H1 (cell line): ENCODE results near the gene LRRC28. TPM values are rescaled to one million over a fixed set of nuclear protein-coding genes. Genes with fewer than 3 reads are reported as not detected.
A peak's percentile ranks its signal among the peaks of the same experiment; 100 is the strongest.

Experiments
- CTCF ChIA-PET: fragments of 300-600 bp; sonication (Branson Sonifier 250); formaldehyde crosslinking; loops from one replicate; lab custom pipeline; 2021; ENCODE audit not compliant: partially characterized antibody; lab: Charles Lee
- POLR2A ChIA-PET: fragments of 300-600 bp; sonication (Branson Sonifier 250); formaldehyde crosslinking; loops from one replicate; lab custom pipeline; 2021; ENCODE audit warnings: inconsistent platforms; ENCODE audit not compliant: partially characterized antibody; lab: Charles Lee
- DNase-seq, 2 experiments: peaks; one replicate each; pipeline versions ENCODE4 v3.0.0 to v3.0.0-alpha.2; 2010 to 2022; ENCODE audit warnings: low spot score in 2 of 2, low read depth in 1 of 2, mixed read lengths in 1 of 2
- FAIRE-seq: peaks from 2 replicates; lab custom pipeline; 2011; peaks lifted over from hg19 to GRCh38; lab: Jason Lieb, UNC
- H2AFZ ChIP-seq: 2 replicates; pipeline ENCODE4 v1.8.1; 2012; ENCODE audit warnings: low read length, inconsistent platforms
- H2AK5ac ChIP-seq: 2 replicates; pipeline ENCODE4 v1.6.1; 2013; ENCODE audit warnings: low read depth, low read length
- H2BK120ac ChIP-seq: replicated peaks from 2 replicates; pipeline ENCODE3; 2013; ENCODE audit warnings: low read depth, low read length, inconsistent platforms
- H2BK12ac ChIP-seq: 2 replicates; pipeline ENCODE4 v1.6.1; 2013; ENCODE audit warnings: low read depth, low read length
- H2BK15ac ChIP-seq: 2 replicates; pipeline ENCODE4 v1.6.1; 2013; ENCODE audit warnings: low read length
- H2BK20ac ChIP-seq: 2 replicates; pipeline ENCODE4 v1.6.1; 2013; ENCODE audit warnings: low read length
- H2BK5ac ChIP-seq: 2 replicates; pipeline ENCODE4 v1.6.1; 2013; ENCODE audit warnings: low read depth, low read length
- H3K14ac ChIP-seq: 2 replicates; pipeline ENCODE4 v1.6.1; 2013; ENCODE audit warnings: inconsistent platforms; ENCODE audit not compliant: insufficient read length
- H3K18ac ChIP-seq: 2 replicates; pipeline ENCODE4 v1.6.1; 2013; ENCODE audit warnings: low read length; ENCODE audit errors: extremely low read depth
- H3K23ac ChIP-seq: 2 replicates; pipeline ENCODE4 v1.6.1; 2013; ENCODE audit warnings: inconsistent platforms; ENCODE audit not compliant: insufficient read length
- H3K23me2 ChIP-seq: 2 replicates; pipeline ENCODE4 v1.6.1; 2013; ENCODE audit warnings: low read depth, low read length
- H3K27ac ChIP-seq: 2 replicates; pipeline ENCODE4 v1.6.1; 2011; ENCODE audit warnings: low read depth, low read length, inconsistent platforms
- H3K27me3 ChIP-seq, 4 experiments: replicated peaks in 1 of 4; 1 replicate in 1 of 4; 2 replicates in 3 of 4; pipeline versions ENCODE4 v1.6.1 to v1.8.1; 2011 to 2013; ENCODE audit warnings: low read length in 3 of 4, mild to moderate bottlenecking in 3 of 4, inconsistent platforms in 2 of 4, mixed read lengths in 2 of 4, moderate library complexity in 1 of 4; ENCODE audit not compliant: control insufficient read depth in 3 of 4, insufficient read depth in 3 of 4; ENCODE audit errors: extremely low read depth in 1 of 4
- H3K36me3 ChIP-seq, 4 experiments: 2 replicates each; pipeline versions ENCODE4 v1.6.1 to v1.8.1; 2011 to 2013; ENCODE audit warnings: mild to moderate bottlenecking in 4 of 4, low read length in 3 of 4, moderate library complexity in 2 of 4, control low read depth in 1 of 4, inconsistent platforms in 1 of 4; ENCODE audit not compliant: insufficient read depth in 4 of 4, control insufficient read depth in 2 of 4
- H3K4ac ChIP-seq: replicated peaks from 2 replicates; pipeline ENCODE3; 2013; ENCODE audit warnings: low read length, low read depth, mixed read lengths, inconsistent platforms; ENCODE audit not compliant: insufficient read length
- H3K4me1 ChIP-seq, 4 experiments: replicated peaks in 1 of 4; 1 replicate in 1 of 4; 2 replicates in 3 of 4; pipeline versions ENCODE4 v1.6.1 to v1.8.1; 2011 to 2013; ENCODE audit warnings: low read length in 3 of 4, inconsistent platforms in 2 of 4, mixed read lengths in 1 of 4; ENCODE audit not compliant: insufficient read depth in 4 of 4, control insufficient read depth in 3 of 4
- H3K4me2 ChIP-seq, 2 experiments: 2 replicates each; pipeline versions ENCODE4 v1.6.1 to v1.8.1; 2011 to 2013; ENCODE audit warnings: low read depth in 2 of 2, low read length in 2 of 2, control low read depth in 1 of 2, inconsistent platforms in 1 of 2, mild to moderate bottlenecking in 1 of 2; ENCODE audit not compliant: insufficient read depth in 1 of 2
- H3K4me3 ChIP-seq, 4 experiments: fragments of 200-600, 300-600 bp in 1 of 4; sonication (generic), shearing (Covaris generic), sonication (Bioruptor Twin) in 1 of 4; 2 replicates each; pipeline versions ENCODE4 v1.5.1 to v1.8.1; 2011 to 2016; ENCODE audit warnings: low read length in 4 of 4, low read depth in 3 of 4, control low read depth in 2 of 4, inconsistent platforms in 2 of 4, mild to moderate bottlenecking in 2 of 4, mixed read lengths in 1 of 4, moderate library complexity in 1 of 4; ENCODE audit not compliant: insufficient read depth in 2 of 4; ENCODE audit errors: extremely low read depth in 1 of 4
- H3K56ac ChIP-seq: replicated peaks from 2 replicates; pipeline ENCODE3; 2013; ENCODE audit warnings: low read depth, mild to moderate bottlenecking, mixed read lengths, low read length, inconsistent platforms; ENCODE audit not compliant: insufficient read length
- H3K79me1 ChIP-seq: 2 replicates; pipeline ENCODE4 v1.6.1; 2013; ENCODE audit warnings: low read depth, low read length, control low read depth
- H3K79me2 ChIP-seq, 2 experiments: 2 replicates each; pipeline versions ENCODE4 v1.6.1 to v1.8.1; 2012 to 2013; ENCODE audit warnings: low read length in 2 of 2, mild to moderate bottlenecking in 2 of 2, inconsistent platforms in 1 of 2; ENCODE audit not compliant: insufficient read depth in 2 of 2, control insufficient read depth in 1 of 2
- H3K9ac ChIP-seq, 4 experiments: replicated peaks in 1 of 4; 1 replicate in 1 of 4; 2 replicates in 3 of 4; pipeline versions ENCODE4 v1.6.1 to v1.8.1; 2011 to 2013; ENCODE audit warnings: low read depth in 3 of 4, low read length in 3 of 4, control low read depth in 2 of 4, mild to moderate bottlenecking in 2 of 4, moderate library complexity in 2 of 4, inconsistent platforms in 1 of 4; ENCODE audit errors: extremely low read depth in 1 of 4
- H3K9me3 ChIP-seq, 2 experiments: 2 replicates each; pipeline versions ENCODE4 v1.6.1 to v1.8.1; 2012 to 2013; ENCODE audit warnings: mild to moderate bottlenecking in 2 of 2, moderate library complexity in 2 of 2, control low read depth in 1 of 2, inconsistent platforms in 1 of 2, low read depth in 1 of 2, low read length in 1 of 2, mixed read lengths in 1 of 2; ENCODE audit not compliant: insufficient read depth in 2 of 2
- H4K20me1 ChIP-seq, 2 experiments: replicated peaks in 1 of 2; 2 replicates each; pipeline versions ENCODE3 to v1.8.1; 2011 to 2013; ENCODE audit warnings: inconsistent platforms in 2 of 2, low read length in 2 of 2, mild to moderate bottlenecking in 1 of 2; ENCODE audit not compliant: insufficient read depth in 2 of 2, control insufficient read depth in 1 of 2
- H4K5ac ChIP-seq: 2 replicates; pipeline ENCODE4 v1.6.1; 2013; ENCODE audit warnings: low read length, low read depth, mixed read lengths, inconsistent platforms; ENCODE audit not compliant: insufficient read length
- H4K8ac ChIP-seq: 2 replicates; pipeline ENCODE4 v1.8.0; 2013; ENCODE audit warnings: mild to moderate bottlenecking, moderate library complexity, low read length, inconsistent platforms; ENCODE audit not compliant: insufficient read depth; ENCODE audit errors: extremely low read depth
- H4K91ac ChIP-seq: replicated peaks from 2 replicates; pipeline ENCODE3; 2013; ENCODE audit warnings: low read length, mixed read lengths, inconsistent platforms; ENCODE audit not compliant: insufficient read length
- CBX8 ChIP-seq: fragments of 300-800, 300-1000 bp; sonication (generic); IDR thresholded peaks from 2 replicates; pipeline ENCODE4 v1.7.1; 2016; ENCODE audit warnings: low read depth, low read length, borderline replicate concordance
- EP300 ChIP-seq, 2 experiments: IDR thresholded peaks; 1 replicate in 1 of 2; 2 replicates in 1 of 2; pipeline ENCODE4 v1.6.1; 2011 to 2012; ENCODE audit warnings: low read depth in 2 of 2, low read length in 2 of 2, mild to moderate bottlenecking in 2 of 2, borderline replicate concordance in 1 of 2, inconsistent platforms in 1 of 2, moderate library complexity in 1 of 2
- MAX ChIP-seq: IDR thresholded peaks from 2 replicates; pipeline ENCODE4 v1.6.1; 2012; ENCODE audit warnings: inconsistent platforms
- NRF1 ChIP-seq: IDR thresholded peaks from 2 replicates; pipeline ENCODE4 v1.6.1; 2011; ENCODE audit warnings: mild to moderate bottlenecking, low read depth, low read length, improper control_type of control experiment
- RAD21 ChIP-seq, 2 experiments: IDR thresholded peaks in 1 of 2; conservative IDR thresholded peaks in 1 of 2; 2 replicates each; pipeline ENCODE4 v1.6.1; 2011; ENCODE audit warnings: low read depth in 2 of 2, low read length in 2 of 2, improper control_type of control experiment in 1 of 2, inconsistent platforms in 1 of 2, mild to moderate bottlenecking in 1 of 2, moderate library complexity in 1 of 2
- SIX5 ChIP-seq: IDR thresholded peaks from 2 replicates; pipeline ENCODE4 v1.6.1; 2011; ENCODE audit warnings: mild to moderate bottlenecking, low read depth, low read length
- SP2 ChIP-seq: IDR thresholded peaks from 2 replicates; pipeline ENCODE4 v1.6.1; 2012; ENCODE audit warnings: mild to moderate bottlenecking, low read length, inconsistent platforms
- SRF ChIP-seq: IDR thresholded peaks from 2 replicates; pipeline ENCODE4 v1.6.1; 2011; ENCODE audit warnings: mild to moderate bottlenecking, low read depth, low read length, moderate library complexity
- TAF1 ChIP-seq: IDR thresholded peaks from 2 replicates; pipeline ENCODE4 v1.6.1; 2011; ENCODE audit warnings: mild to moderate bottlenecking, low read depth, low read length
- TEAD4 ChIP-seq: IDR thresholded peaks from 2 replicates; pipeline ENCODE4 v1.6.1; 2012; ENCODE audit warnings: low read depth, low read length, inconsistent platforms, mixed read lengths
- WGBS, 2 experiments: shearing (Covaris generic) in 1 of 2; methylation state at CpG; one replicate each; pipeline versions ENCODE4 v1.1.6 to v1.1.7; 2013 to 2015; ENCODE audit warnings: low lambda C conversion rate in 2 of 2, mixed read lengths in 2 of 2, inconsistent platforms in 1 of 2, low coverage in 1 of 2, missing lambda C conversion rate in 1 of 2; ENCODE audit not compliant: insufficient replicate concordance in 2 of 2, insufficient coverage in 1 of 2, insufficient read length in 1 of 2; ENCODE audit errors: extremely low coverage in 1 of 2, missing lambda C conversion rate in 1 of 2; 5-methylcytosine and 5-hydroxymethylcytosine counted together
- polyA plus RNA-seq, 7 experiments: library from polyadenylated mRNA; depleted of rRNA in 3 of 7; stranded (reverse) in 5 of 7; unstranded in 2 of 7; fragments of >200 nt in 5 of 7; fragments of 200-250 nt in 2 of 7; gene quantifications; 1 replicate in 5 of 7; 2 replicates in 1 of 7; 4 replicates in 1 of 7; pipeline versions ENCODE4 v1.2.1 to v1.2.3, GENCODE V29; 2011 to 2013; ENCODE audit warnings: missing spikeins in 2 of 7, mixed read lengths in 2 of 7
- total RNA-seq: library from RNA; stranded (reverse); fragmentation: NEBNext Ultra II Directional; extraction: Animal tissue kit (Norgen Biotek cat#: 25700); gene quantifications from 2 replicates; pipeline ENCODE4 v1.2.1, GENCODE V29; 2021

The LRRC28 gene
- total and polyA plus RNA-seq, 2 of the 8 experiments (the other 6 are each of a cell fraction or from before 2014, with no cell fraction given), result 20.2 to 23.3 TPM

GRCh38 chr15:99435113-99435695, 183.9 kb downstream of the LRRC28 start:
- ChIA-PET POLR2A (no interaction called here), CTCF (interaction anchor here (1.2 to 2.5 kb wide), 4 partner anchors 12 to 41 kb away, joined by 3 to 6 read pairs (median 4); no protein-coding TSS in a partner anchor)
- H3K79me2 ChIP-seq, result no peaks in the 10 kb centered on the region
- H4K91ac ChIP-seq, result no peak overlapping the region
- H2AFZ ChIP-seq, result no peak overlapping the region
- no peaks in the 10 kb centered on the region for H3K79me1 ChIP-seq
- H2BK15ac ChIP-seq, result no peak overlapping the region
- no peak overlapping the region for H3K4me3 ChIP-seq
- no peak overlapping the region for H3K27ac ChIP-seq
- FAIRE-seq (no peak), DNase-seq (peak in 1 of 2 experiments; percentile 39)
- H2AK5ac ChIP-seq, result 0 out of 2 replicates have a peak overlapping the region, but pooled peaks have one; percentile 19
- 87% methylated on average over 18 of the region's 20 CpGs; no CpG with 5 or more reads in 1 of the 2 experiments for WGBS, 2 experiments
- no peaks in the 10 kb centered on the region for H3K27me3 ChIP-seq
- no peaks in the 10 kb centered on the region for H3K9me3 ChIP-seq
- no peak overlapping the region for H3K14ac ChIP-seq
- H3K4me1 ChIP-seq, result peaks cover 3 to 18% (median 5%) of the 10 kb centered on the region in 4 experiments; a peak in 4 of 7 replicates
- H4K8ac ChIP-seq, result peak overlapping the region; percentile 87; the same call in 1 of the 2 replicates
- no peak overlapping the region for H3K9ac ChIP-seq
- no peak overlapping the region for H2BK120ac ChIP-seq
- no peak overlapping the region for H2BK5ac ChIP-seq
- H2BK12ac ChIP-seq, result no peak overlapping the region
- H4K5ac ChIP-seq, result no peak overlapping the region
- H3K4ac ChIP-seq, result no peak overlapping the region
- H3K36me3 ChIP-seq, result no peaks in the 10 kb centered on the region
- H2BK20ac ChIP-seq, result no peak overlapping the region
- no peaks in the 10 kb centered on the region; the same call in 1 of the 2 replicates for H3K23me2 ChIP-seq
- no peak overlapping the region for H3K23ac ChIP-seq
- no peak overlapping the region; the same call in 1 of the 2 replicates for H3K18ac ChIP-seq
- H3K4me2 ChIP-seq, result no peak overlapping the region
- TF ChIP-seq CBX8 (no peak), TEAD4 (no peak), NRF1 (no peak), TAF1 (no peak), SIX5 (no peak), EP300 (IDR thresholded peaks at IDR 0.05; ENCODE audit: borderline replicate concordance in 1 of 2, low read depth in 2 of 2, low read length in 2 of 2) (no peak), SP2 (no peak), MAX (no peak), RAD21 (IDR thresholded peaks at IDR 0.05 in 1 of 2, conservative IDR thresholded peaks at IDR 0.05 in 1 of 2; ENCODE audit: low read depth in 2 of 2, low read length in 2 of 2) (no peak), SRF (no peak)
- TF ChIP-seq, all 59 proteins: peak for 0
- Histone ChIP-seq H3K56ac (no peak overlapping the region), H4K20me1 (no peaks in the 10 kb centered on the region)
